ENCODE results near the gene SLC12A1.

DNA sequence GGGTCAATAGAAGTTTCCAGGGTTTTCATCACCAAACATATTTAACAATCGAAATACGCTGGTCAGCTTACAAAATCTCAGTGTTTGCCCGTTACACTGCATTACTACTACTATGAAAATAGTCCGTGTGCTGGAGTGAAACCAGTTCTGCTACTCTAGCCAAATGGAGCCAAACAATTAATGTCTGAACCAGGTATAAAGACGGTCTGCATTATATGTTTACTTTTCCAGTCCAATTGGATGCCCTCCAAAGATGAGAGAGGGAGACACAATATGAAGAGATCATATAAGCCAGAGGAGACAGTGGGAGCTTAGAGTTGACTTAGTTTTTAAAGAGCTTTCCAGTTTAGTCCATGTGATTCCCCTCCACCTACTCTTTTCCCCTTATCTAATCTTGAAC, 118.8 kb downstream of the SLC12A1 start:
- TF ChIP-seq POLR2A (IDR thresholded peaks at IDR 0.05) = no peak
- TF ChIP-seq, protein P1, sequence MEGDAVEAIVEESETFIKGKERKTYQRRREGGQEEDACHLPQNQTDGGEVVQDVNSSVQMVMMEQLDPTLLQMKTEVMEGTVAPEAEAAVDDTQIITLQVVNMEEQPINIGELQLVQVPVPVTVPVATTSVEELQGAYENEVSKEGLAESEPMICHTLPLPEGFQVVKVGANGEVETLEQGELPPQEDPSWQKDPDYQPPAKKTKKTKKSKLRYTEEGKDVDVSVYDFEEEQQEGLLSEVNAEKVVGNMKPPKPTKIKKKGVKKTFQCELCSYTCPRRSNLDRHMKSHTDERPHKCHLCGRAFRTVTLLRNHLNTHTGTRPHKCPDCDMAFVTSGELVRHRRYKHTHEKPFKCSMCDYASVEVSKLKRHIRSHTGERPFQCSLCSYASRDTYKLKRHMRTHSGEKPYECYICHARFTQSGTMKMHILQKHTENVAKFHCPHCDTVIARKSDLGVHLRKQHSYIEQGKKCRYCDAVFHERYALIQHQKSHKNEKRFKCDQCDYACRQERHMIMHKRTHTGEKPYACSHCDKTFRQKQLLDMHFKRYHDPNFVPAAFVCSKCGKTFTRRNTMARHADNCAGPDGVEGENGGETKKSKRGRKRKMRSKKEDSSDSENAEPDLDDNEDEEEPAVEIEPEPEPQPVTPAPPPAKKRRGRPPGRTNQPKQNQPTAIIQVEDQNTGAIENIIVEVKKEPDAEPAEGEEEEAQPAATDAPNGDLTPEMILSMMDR (IDR thresholded peaks at IDR 0.05) = no peak

All from adrenal gland (tissue), 5 donors.